Gastrocnemius medialis (tissue), 4 donors: Measurements from ENCODE around the gene FASTK.

ENCODE experiments used
- CTCF ChIP-seq, 5 experiments: fragments of 450-650 bp in 3 of 5; fragments of 200-600 bp in 2 of 5; sonication (generic) in 2 of 5; IDR thresholded peaks in 4 of 5; conservative IDR thresholded peaks in 1 of 5; 1 replicate in 4 of 5; 2 replicates in 1 of 5; pipeline ENCODE4 v1.5.1; 2016 to 2019; ENCODE audit warnings: antibody characterized with exemption in 5 of 5, mild to moderate bottlenecking in 3 of 5, moderate library complexity in 3 of 5
- POLR2A ChIP-seq, 2 donors: fragments of 450-650 bp; IDR thresholded peaks; one replicate each; pipeline ENCODE4 v1.6.1; 2017; ENCODE audit warnings: antibody characterized with exemption in 2 of 2, mild to moderate bottlenecking in 2 of 2, moderate library complexity in 2 of 2

- peak; percentile 49 to 77 (median 66) for TF ChIP-seq CTCF (IDR thresholded peaks at IDR 0.05 in 4 of 5, conservative IDR thresholded peaks at IDR 0.05 in 1 of 5)
- TF ChIP-seq POLR2A (IDR thresholded peaks at IDR 0.05) = peak; percentile 79 to 83
Measured at GRCh38 chr7:151028131-151028947, 52.3 kb downstream of the FASTK start, which contains the start of gene ABCB8.
